GM12878 (cell line): ENCODE data around the gene THSD4. TPM values are rescaled to one million over a fixed set of nuclear protein-coding genes. Genes with fewer than 3 reads are reported as not detected.

Experiments used
- ATAC-seq: fragments of 200-7000 bp; cut with Tn5 transposase; 3 replicates; pipeline ENCODE4 v1.9.1; 2020; ENCODE audit warnings: mild to moderate bottlenecking, moderate library complexity
- BruUV-seq: library from RNA; stranded (reverse); fragments of 400-500 nt; replicated peaks from 2 replicates; lab custom pipeline; 2021; lab: Mats Ljungman, UMichigan
- CTCF ChIA-PET: fragments of 300-600 bp; sonication (Branson Sonifier 250); formaldehyde crosslinking; extraction: SDS; loops from one replicate; lab custom pipeline; 2021; ENCODE audit warnings: inconsistent platforms; lab: Yijun Ruan, JAX
- POLR2A ChIA-PET: fragments of 350-600 bp; formaldehyde crosslinking; extraction: SDS; loops from one replicate; lab custom pipeline; 2021; ENCODE audit warnings: inconsistent platforms; lab: Charles Lee
- RAD21 ChIA-PET: fragments of 300-600 bp; sonication (Branson Sonifier 250); formaldehyde crosslinking; loops from one replicate; lab custom pipeline; 2023; ENCODE audit warnings: antibody characterized with exemption; ENCODE audit not compliant: unreplicated experiment; lab: Charles Lee
- SMC1A ChIA-PET: fragments of 300-600 bp; sonication (Branson Sonifier 250); formaldehyde crosslinking; loops from one replicate; lab custom pipeline; 2023; ENCODE audit not compliant: unreplicated experiment, uncharacterized antibody; lab: Charles Lee
- DNase-seq: peaks from one replicate; pipeline ENCODE4 v3.0.0-alpha.2; 2011; ENCODE audit warnings: low read depth, low spot score
- FAIRE-seq: peaks from 3 replicates; lab custom pipeline; 2011; peaks lifted over from hg19 to GRCh38; lab: Jason Lieb, UNC
- H2AFZ ChIP-seq: 2 replicates; pipeline ENCODE4 v1.6.0; 2011; ENCODE audit warnings: low read depth, low read length, control low read depth; ENCODE audit not compliant: control insufficient read depth
- H3K27ac ChIP-seq: 2 replicates; pipeline ENCODE4 v1.5.1; 2011; ENCODE audit warnings: control low read depth; ENCODE audit not compliant: control insufficient read depth, insufficient read depth
- H3K27me3 ChIP-seq, 2 experiments: replicated peaks in 1 of 2; 2 replicates each; pipeline versions ENCODE4 v1.6.0 to v1.6.1; 2011; ENCODE audit warnings: low read length in 1 of 2; ENCODE audit not compliant: control insufficient read depth in 2 of 2, insufficient read depth in 2 of 2
- H3K36me3 ChIP-seq, 2 experiments: 2 replicates each; pipeline ENCODE4 v1.5.1; 2011; ENCODE audit warnings: low read length in 1 of 2; ENCODE audit not compliant: control insufficient read depth in 2 of 2, insufficient read depth in 2 of 2
- H3K4me1 ChIP-seq: 2 replicates; pipeline ENCODE4 v1.6.1; 2011; ENCODE audit warnings: mild to moderate bottlenecking, low read length, moderate library complexity, mixed read lengths; ENCODE audit not compliant: control insufficient read depth, insufficient read depth
- H3K4me2 ChIP-seq: 2 replicates; pipeline ENCODE4 v1.6.0; 2011; ENCODE audit warnings: control low read depth; ENCODE audit not compliant: control insufficient read depth, insufficient read depth
- H3K4me3 ChIP-seq: fragments of 200-600 bp; sonication (generic); 2 replicates; pipeline ENCODE4 v1.5.1; 2016
- H3K79me2 ChIP-seq: 2 replicates; pipeline ENCODE4 v1.6.0; 2011; ENCODE audit warnings: low read length; ENCODE audit not compliant: control insufficient read depth, insufficient read depth
- H3K9ac ChIP-seq: 2 replicates; pipeline ENCODE4 v1.8.0; 2011; ENCODE audit warnings: low read length, control low read depth, mixed read lengths; ENCODE audit not compliant: control insufficient read depth, insufficient read depth
- H3K9me3 ChIP-seq: replicated peaks from 3 replicates; pipeline ENCODE4 v1.5.1; 2011; ENCODE audit warnings: mild to moderate bottlenecking, low read length; ENCODE audit not compliant: control insufficient read depth, insufficient read depth
- H4K20me1 ChIP-seq: 2 replicates; pipeline ENCODE4 v1.6.0; 2011; ENCODE audit not compliant: control insufficient read depth, insufficient read depth
- CBFB ChIP-seq: IDR thresholded peaks from 2 replicates; pipeline ENCODE4 v1.6.1; 2016; ENCODE audit warnings: antibody characterized with exemption, low read depth
- CEBPB ChIP-seq, 2 experiments: fragments of 150-350 bp in 1 of 2; IDR thresholded peaks; 2 replicates each; pipeline ENCODE4 v1.6.1; 2012 to 2014; ENCODE audit warnings: low read depth in 2 of 2, low read length in 2 of 2, borderline replicate concordance in 1 of 2, inconsistent platforms in 1 of 2
- CHD4 ChIP-seq: fragments of 200-600 bp; sonication (generic); IDR thresholded peaks from 2 replicates; pipeline ENCODE4 v1.6.1; 2016; ENCODE audit warnings: mild to moderate bottlenecking
- DPF2 ChIP-seq: fragments of 450-650 bp; IDR thresholded peaks from 2 replicates; pipeline ENCODE4 v1.6.1; 2017; ENCODE audit warnings: mild to moderate bottlenecking
- EGR1 ChIP-seq, 2 experiments: IDR thresholded peaks; 1 replicate in 1 of 2; 2 replicates in 1 of 2; pipeline ENCODE4 v1.6.1; 2011 to 2012; ENCODE audit warnings: low read depth in 2 of 2, low read length in 2 of 2, borderline replicate concordance in 1 of 2, mild to moderate bottlenecking in 1 of 2, moderate library complexity in 1 of 2
- ESRRA ChIP-seq: IDR thresholded peaks from 2 replicates; pipeline ENCODE4 v1.6.1; 2012; ENCODE audit warnings: mild to moderate bottlenecking, low read length, improper control_type of control experiment
- KAT2A ChIP-seq: conservative IDR thresholded peaks from 2 replicates; pipeline ENCODE4 v1.6.1; 2011; ENCODE audit warnings: low read depth, low read length; ENCODE audit not compliant: control insufficient read depth
- NRF1 ChIP-seq: conservative IDR thresholded peaks from 2 replicates; pipeline ENCODE4 v1.6.1; 2011; ENCODE audit warnings: mild to moderate bottlenecking, low read depth, low read length, improper control_type of control experiment
- PKNOX1 ChIP-seq: fragments of 450-650 bp; IDR thresholded peaks from 2 replicates; pipeline ENCODE4 v1.6.1; 2016; ENCODE audit warnings: mild to moderate bottlenecking
- POLR2AphosphoS5 ChIP-seq: IDR thresholded peaks from 2 replicates; pipeline ENCODE4 v1.6.1; 2011; ENCODE audit warnings: mild to moderate bottlenecking, low read length, inconsistent platforms
- RBBP5 ChIP-seq: fragments of 200-600 bp; sonication (generic); conservative IDR thresholded peaks from 2 replicates; pipeline ENCODE4 v1.6.1; 2016
- SMAD5 ChIP-seq: IDR thresholded peaks from 2 replicates; pipeline ENCODE4 v1.6.1; 2016; ENCODE audit warnings: antibody characterized with exemption, low read depth
- TCF7 ChIP-seq: IDR thresholded peaks from 2 replicates; pipeline ENCODE4 v1.6.1; 2014; ENCODE audit warnings: antibody characterized with exemption, borderline replicate concordance
- USF1 ChIP-seq: IDR thresholded peaks from 2 replicates; pipeline ENCODE4 v1.6.1; 2011; ENCODE audit warnings: borderline replicate concordance, low read depth, mild to moderate bottlenecking, moderate library complexity, mixed read lengths, low read length; ENCODE audit not compliant: insufficient read depth; ENCODE audit errors: extremely low read length
- ZBTB4 ChIP-seq: fragments of 450-650 bp; formaldehyde crosslinking; IDR thresholded peaks from 2 replicates; pipeline ENCODE4 v1.4.0; 2022; ENCODE audit warnings: mild to moderate bottlenecking, moderate library complexity
- WGBS: methylation state at CpG from one replicate; pipeline ENCODE4 v1.1.6; 2016; ENCODE audit warnings: low lambda C conversion rate; ENCODE audit not compliant: insufficient replicate concordance, insufficient coverage; ENCODE audit errors: missing lambda C conversion rate; 5-methylcytosine and 5-hydroxymethylcytosine counted together
- in situ Hi-C: fragments of 300-500 bp; cut with MboI; formaldehyde crosslinking; loops from 9 replicates; pipeline ENCODE4 v1.14.3; 2018; ENCODE audit warnings: mixed read lengths
- intact Hi-C: fragments of 100-400 bp; cut with micrococcal nuclease; formaldehyde crosslinking; loops from one replicate; pipeline ENCODE4 v1.14.2; 2022; ENCODE audit not compliant: unreplicated experiment
- polyA plus RNA-seq, 11 experiments: library from polyadenylated mRNA; depleted of rRNA in 4 of 11; unstranded in 6 of 11; stranded (reverse) in 5 of 11; fragments of >200 nt; fragmentation: Nextera tagmentation in 4 of 11; fragmentation: Illumina TruSeq in 1 of 11; extraction: Ambion mirVana in 4 of 11; extraction: Trizol in 1 of 11; gene quantifications; 1 replicate in 1 of 11; 2 replicates in 10 of 11; pipeline versions ENCODE4 v1.2.1 to v1.2.3, GENCODE V29; 2011 to 2016; ENCODE audit warnings: inconsistent platforms in 2 of 11, missing spikeins in 2 of 11, low read depth in 1 of 11
- total RNA-seq, 4 experiments: library from RNA; depleted of rRNA in 3 of 4; stranded (reverse); fragments of >200 nt in 3 of 4; fragmentation: Illumina TruSeq in 1 of 4; extraction: Trizol in 1 of 4; gene quantifications; 2 replicates each; pipeline versions ENCODE4 v1.2.1 to v1.2.3, GENCODE V29; 2013 to 2021
- TF ChIP-seq, protein P1 (sequence below): IDR thresholded peaks from 2 replicates; pipeline ENCODE4 v1.6.1; 2012; ENCODE audit warnings: mild to moderate bottlenecking, low read depth, low read length

THSD4 gene
- total and polyA plus RNA-seq, 10 of the 15 experiments (the other 5 are each of a cell fraction or from before 2014, with no cell fraction given): 0.04 to 0.13 (median 0.05) TPM; not detected in 7

DNA sequence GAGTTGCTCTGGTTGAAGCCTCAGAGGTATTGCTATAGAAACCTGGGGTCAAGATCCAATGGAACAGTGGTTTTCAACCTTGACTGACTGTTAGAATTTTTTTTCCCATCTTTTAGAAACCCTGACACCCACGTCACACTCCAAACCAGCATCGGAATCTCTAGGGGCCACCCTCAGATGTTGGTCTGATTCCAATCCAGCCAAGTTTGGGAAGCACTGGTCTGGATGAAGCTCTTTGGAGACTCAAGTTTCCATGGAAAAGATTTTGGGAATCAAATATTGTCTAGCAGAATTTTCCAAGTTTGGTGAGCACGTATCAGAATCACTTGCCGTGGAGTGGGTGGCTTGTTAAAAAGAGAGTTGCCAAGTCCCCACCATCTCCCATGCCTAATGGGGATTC is 103.8 kb downstream of the THSD4 start:
- Histone ChIP-seq H3K79me2 (no peaks in the 10 kb centered on the region), H3K27me3 (no peaks in the 10 kb centered on the region), H3K4me2 (no peak overlapping the region), H3K9me3 (no peaks in the 10 kb centered on the region; the same call in 2 of the 3 replicates), H2AFZ (no peak overlapping the region), H4K20me1 (no peaks in the 10 kb centered on the region), H3K27ac (no peak overlapping the region), H3K36me3 (no peaks in the 10 kb centered on the region), H3K4me3 (no peak overlapping the region), H3K9ac (no peak overlapping the region), H3K4me1 (no peaks in the 10 kb centered on the region)
- in situ Hi-C loops (no loop called here), intact Hi-C loops (no loop called here)
- no TSS peak for BruUV-seq
- DNase-seq (no peak), ATAC-seq (no peak), FAIRE-seq (no peak)
- ChIA-PET RAD21 (no interaction called here), POLR2A (no interaction called here), SMC1A (no interaction called here), CTCF (no interaction called here)
- WGBS: 55% methylated on average over 4 of the region's 4 CpGs
- TF ChIP-seq SMAD5 (no peak), NRF1 (no peak), CEBPB (IDR thresholded peaks at IDR 0.05; ENCODE audit: borderline replicate concordance in 1 of 2, low read depth in 2 of 2, low read length in 2 of 2) (no peak), TCF7 (no peak), ZBTB4 (CRISPR knock-in tag) (no peak), KAT2A (no peak), ESRRA (no peak), PKNOX1 (no peak), CHD4 (no peak), RBBP5 (no peak), CBFB (no peak), POLR2AphosphoS5 (no peak), EGR1 (IDR thresholded peaks at IDR 0.05; ENCODE audit: borderline replicate concordance in 1 of 2, low read depth in 2 of 2, low read length in 2 of 2) (no peak), USF1 (no peak), DPF2 (no peak)
- TF ChIP-seq, protein P1, sequence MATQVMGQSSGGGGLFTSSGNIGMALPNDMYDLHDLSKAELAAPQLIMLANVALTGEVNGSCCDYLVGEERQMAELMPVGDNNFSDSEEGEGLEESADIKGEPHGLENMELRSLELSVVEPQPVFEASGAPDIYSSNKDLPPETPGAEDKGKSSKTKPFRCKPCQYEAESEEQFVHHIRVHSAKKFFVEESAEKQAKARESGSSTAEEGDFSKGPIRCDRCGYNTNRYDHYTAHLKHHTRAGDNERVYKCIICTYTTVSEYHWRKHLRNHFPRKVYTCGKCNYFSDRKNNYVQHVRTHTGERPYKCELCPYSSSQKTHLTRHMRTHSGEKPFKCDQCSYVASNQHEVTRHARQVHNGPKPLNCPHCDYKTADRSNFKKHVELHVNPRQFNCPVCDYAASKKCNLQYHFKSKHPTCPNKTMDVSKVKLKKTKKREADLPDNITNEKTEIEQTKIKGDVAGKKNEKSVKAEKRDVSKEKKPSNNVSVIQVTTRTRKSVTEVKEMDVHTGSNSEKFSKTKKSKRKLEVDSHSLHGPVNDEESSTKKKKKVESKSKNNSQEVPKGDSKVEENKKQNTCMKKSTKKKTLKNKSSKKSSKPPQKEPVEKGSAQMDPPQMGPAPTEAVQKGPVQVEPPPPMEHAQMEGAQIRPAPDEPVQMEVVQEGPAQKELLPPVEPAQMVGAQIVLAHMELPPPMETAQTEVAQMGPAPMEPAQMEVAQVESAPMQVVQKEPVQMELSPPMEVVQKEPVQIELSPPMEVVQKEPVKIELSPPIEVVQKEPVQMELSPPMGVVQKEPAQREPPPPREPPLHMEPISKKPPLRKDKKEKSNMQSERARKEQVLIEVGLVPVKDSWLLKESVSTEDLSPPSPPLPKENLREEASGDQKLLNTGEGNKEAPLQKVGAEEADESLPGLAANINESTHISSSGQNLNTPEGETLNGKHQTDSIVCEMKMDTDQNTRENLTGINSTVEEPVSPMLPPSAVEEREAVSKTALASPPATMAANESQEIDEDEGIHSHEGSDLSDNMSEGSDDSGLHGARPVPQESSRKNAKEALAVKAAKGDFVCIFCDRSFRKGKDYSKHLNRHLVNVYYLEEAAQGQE: no peak
